HG03135 (cell line): ENCODE data around the gene H1-8.

Source experiments
- ATAC-seq: cut with Tn5 transposase; IDR thresholded peaks from one replicate; pipeline ENCODE4 v1.9.1; 2021; ENCODE audit warnings: mild to moderate bottlenecking, moderate library complexity; ENCODE audit not compliant: unreplicated experiment

The H1-8 gene

GRCh38 chr3:129592381-129593131 lies 49.6 kb downstream of the H1-8 start:
- no peak for ATAC-seq

GRCh38 chr3:129593230-129593594 lies 50.2 kb downstream of the H1-8 start:
- no peak for ATAC-seq

GRCh38 chr3:129593595-129594339 lies 50.8 kb downstream of the H1-8 start:
- ATAC-seq, result no peak

- no peak for ATAC-seq
These were observed 51.4 kb downstream of the H1-8 start for GRCh38 chr3:129594409-129594808.

GRCh38 chr3:129594907-129595390 lies 52.0 kb downstream of the H1-8 start:
- no peak for ATAC-seq

GRCh38 chr3:129595544-129596193 lies 52.7 kb downstream of the H1-8 start:
- ATAC-seq, result no peak

GRCh38 chr3:129596194-129597086 lies 53.5 kb downstream of the H1-8 start:
- no peak for ATAC-seq

GRCh38 chr3:129597087-129597999 lies 54.4 kb downstream of the H1-8 start:
- ATAC-seq, result no peak

GRCh38 chr3:129598000-129598381 lies 55.0 kb downstream of the H1-8 start:
- no peak for ATAC-seq

- ATAC-seq, result no peak
These were observed 55.5 kb downstream of the H1-8 start for GRCh38 chr3:129598484-129598883.

GRCh38 chr3:129599073-129599472 lies 56.1 kb downstream of the H1-8 start:
- ATAC-seq, result no peak

- ATAC-seq, result no peak
These were observed 56.6 kb downstream of the H1-8 start for GRCh38 chr3:129599607-129600006.

- no peak for ATAC-seq
These were observed 57.4 kb downstream of the H1-8 start for GRCh38 chr3:129600348-129600747.
